ENCODE measurements around the gene CYP2A6. TPM values are rescaled to one million over a fixed set of nuclear protein-coding genes. Genes with fewer than 3 reads are reported as not detected.
"Not testable (repeated sequence)": the region's sequence is repeated elsewhere in the genome, so short reads cannot be mapped to it uniquely, and the experiment has no call there.

CYP2A6 gene
- total RNA-seq, 1 experiment from 2014 or later = not detected

DNA sequence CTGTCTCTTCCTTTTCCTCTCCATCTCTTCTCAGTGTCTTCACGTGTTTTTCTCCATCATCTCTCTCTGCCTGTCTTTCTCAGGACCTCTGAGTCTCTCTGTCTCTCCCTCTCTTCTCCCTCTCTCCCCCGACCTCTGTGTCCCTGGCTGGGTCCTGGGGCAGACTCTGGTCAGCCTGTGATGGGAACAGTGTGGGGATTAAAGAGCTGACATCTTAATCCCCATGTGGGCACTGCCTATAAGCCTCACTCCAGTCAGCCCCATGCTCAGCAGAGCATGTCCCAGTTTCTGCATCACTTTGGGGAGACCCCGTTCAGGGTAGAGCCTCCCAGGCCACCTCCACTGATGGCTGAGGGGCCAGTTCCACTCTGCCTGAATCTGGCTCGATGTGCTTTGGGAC is 35.0 kb downstream of the CYP2A6 start:
- Histone ChIP-seq H3K9me3 (replicated peaks) (no peaks in the 10 kb centered on the region), H3K27ac (no peak overlapping the region), H3K4me3 (no peak overlapping the region), H3K36me3 (no peaks in the 10 kb centered on the region), H3K27me3 (no peaks in the 10 kb centered on the region), H3K4me1 (no peaks in the 10 kb centered on the region)
- DNase-seq = no peak

DNA sequence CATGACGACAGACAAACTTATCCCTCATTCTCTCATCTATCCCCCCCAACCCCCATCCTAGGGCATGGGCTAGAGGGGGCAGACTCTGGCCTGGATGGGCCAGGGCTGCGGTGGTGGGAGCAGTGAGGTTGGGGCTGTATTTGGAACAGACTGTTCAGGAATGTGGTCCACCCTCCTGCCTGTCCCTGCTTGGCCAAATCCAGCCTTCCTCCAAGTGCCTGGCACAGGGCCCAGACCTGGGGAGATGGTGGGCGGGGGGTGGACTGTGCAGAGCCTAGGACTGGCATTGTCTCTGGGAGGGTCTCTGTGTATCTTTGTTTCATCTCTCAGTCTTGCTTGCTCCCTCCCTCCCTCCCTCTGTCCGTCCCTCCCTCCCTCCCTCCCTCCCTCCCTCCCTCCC is 37.1 kb downstream of the CYP2A6 start:
- no peaks in the 10 kb centered on the region for H3K27me3 ChIP-seq
- no peak for DNase-seq
- no peak overlapping the region for H3K27ac ChIP-seq
- no peak overlapping the region for H3K4me3 ChIP-seq
- H3K9me3 ChIP-seq (replicated peaks) = no peaks in the 10 kb centered on the region
- H3K4me1 ChIP-seq = no peaks in the 10 kb centered on the region
- peaks cover 10% of the 10 kb centered on the region for H3K36me3 ChIP-seq

DNA sequence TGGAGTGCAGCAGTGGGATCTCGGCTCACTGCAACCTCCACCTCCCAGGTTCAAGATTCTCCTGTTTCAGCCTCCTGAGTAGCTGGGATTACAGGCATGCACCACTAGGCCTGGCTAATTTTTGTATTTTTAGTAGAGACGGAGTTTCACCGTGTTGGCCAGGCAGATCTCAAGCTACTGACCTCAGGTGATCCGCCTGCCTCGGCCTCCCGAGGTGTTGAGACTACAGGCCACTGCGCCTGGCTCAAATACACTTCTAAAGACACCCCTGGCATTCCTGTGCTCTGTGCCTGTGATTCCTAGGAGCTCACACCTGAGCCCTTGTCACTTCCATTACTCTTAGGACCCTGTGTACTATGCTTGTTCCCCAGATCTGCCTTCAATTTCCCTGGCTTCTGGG is 37.7 kb downstream of the CYP2A6 start:
- H3K27me3 ChIP-seq; H3K27ac ChIP-seq; H3K4me1 ChIP-seq; DNase-seq; H3K4me3 ChIP-seq; H3K9me3 ChIP-seq (replicated peaks): not testable (repeated sequence)
- peaks cover 16% of the 10 kb centered on the region for H3K36me3 ChIP-seq

DNA sequence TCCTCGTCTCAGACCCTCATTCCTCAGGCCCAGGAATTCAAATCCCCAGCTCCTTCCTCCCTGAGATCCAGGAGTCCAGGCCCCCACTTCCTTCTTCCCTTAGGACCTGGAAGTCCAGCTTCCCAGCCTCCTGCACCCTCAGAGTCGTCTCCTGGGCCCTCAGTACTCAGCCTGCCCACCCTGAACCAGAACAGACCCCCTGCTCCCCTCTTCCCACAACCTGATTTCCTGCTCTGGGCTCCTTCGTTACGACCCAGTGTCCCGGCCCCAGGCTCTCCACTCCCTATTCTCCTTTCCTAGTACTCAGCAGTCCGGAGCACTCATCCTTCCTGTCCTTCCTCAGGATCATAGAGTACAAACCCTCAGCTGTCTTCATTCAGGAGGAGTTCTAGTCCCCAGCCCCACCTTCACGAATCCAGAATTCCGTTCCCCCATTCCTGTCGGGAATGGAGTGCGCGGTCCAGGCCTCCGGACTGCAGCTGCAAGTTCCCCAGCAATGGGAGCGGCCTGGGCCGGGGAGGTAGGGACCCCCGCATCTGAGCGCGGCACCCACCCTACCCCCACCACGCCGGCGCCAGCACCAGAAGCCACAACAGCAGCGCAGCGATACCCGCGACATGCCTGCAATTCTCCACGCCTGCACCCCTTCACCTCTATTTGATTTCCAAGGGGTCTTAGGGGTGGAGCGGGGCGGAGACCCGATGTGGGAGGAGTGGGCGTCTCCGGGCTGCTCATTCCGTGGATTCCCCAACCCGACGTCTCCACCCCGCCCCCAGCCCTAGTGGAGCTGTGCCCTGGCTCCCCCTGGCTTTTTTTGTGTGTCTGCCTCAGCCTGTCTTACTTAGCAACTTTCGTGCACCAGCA is 38.5 kb downstream of the CYP2A6 start:
- DNase-seq = no peak
- Histone ChIP-seq H3K27me3 (no peaks in the 10 kb centered on the region), H3K36me3 (peaks cover 24% of the 10 kb centered on the region), H3K4me3 (no peak overlapping the region), H3K4me1 (no peaks in the 10 kb centered on the region), H3K9me3 (replicated peaks) (no peaks in the 10 kb centered on the region), H3K27ac (no peak overlapping the region)

DNA sequence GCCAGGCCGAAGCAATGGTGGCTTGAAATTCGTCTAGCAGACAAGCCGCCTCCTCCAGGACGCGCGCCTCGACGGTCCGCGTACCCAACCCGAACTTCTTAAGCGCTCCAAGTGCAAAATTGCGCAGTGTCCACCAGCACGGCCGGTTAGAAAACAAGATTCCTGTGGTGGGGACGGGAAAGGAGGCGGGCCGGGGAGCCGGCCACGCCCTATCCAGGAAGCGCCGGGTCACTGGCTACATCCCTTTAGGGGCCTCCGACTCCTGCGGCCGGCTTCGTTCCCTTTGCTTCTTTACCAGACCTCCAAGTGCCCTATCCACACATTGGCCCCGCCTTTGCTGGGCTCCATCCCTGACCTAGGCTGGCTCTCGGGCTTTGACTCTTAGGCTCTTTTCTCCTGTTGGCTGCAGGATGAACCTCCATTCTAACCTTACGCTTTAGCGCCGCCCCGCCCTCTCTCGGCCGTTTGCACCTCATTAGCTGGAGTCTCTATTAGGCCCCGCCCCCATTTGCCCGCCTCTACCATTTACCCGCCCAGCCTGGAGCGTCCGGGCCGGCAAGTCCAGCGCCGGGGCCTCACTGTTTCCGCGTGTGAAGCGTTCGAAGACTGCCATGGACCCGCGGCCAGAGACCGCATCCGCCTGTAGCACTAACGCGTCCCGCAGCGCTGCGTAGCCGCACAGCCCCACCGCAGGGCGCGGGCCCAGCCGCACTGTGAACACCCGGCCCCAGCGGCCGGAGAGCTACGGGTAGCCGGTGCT is 39.4 kb downstream of the CYP2A6 start:
- H3K27ac ChIP-seq, H3K4me1 ChIP-seq, DNase-seq: not testable (repeated sequence)

DNA sequence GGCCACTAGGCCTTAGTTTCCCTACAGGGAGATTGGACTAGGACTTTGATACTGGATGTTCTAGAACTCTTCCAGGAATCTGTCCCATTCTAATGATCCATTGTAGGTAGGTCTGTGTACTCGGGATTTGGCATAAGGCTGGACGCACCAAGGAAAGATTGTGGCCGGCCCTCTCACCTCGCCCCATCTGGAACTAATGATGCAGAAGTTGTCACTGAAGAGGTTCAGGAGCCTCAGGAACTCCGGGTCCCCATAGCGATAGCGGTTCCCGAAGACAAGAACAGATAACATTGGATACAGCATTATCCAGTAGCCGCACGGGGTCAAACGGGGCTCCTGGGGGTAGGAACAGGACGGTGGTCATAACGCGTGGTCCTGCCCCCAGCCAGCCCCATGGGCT is 40.1 kb downstream of the CYP2A6 start:
- no peaks in the 10 kb centered on the region for H3K27me3 ChIP-seq
- H3K4me3 ChIP-seq = no peak overlapping the region
- no peaks in the 10 kb centered on the region for H3K4me1 ChIP-seq
- no peak overlapping the region for H3K27ac ChIP-seq
- no peaks in the 10 kb centered on the region for H3K9me3 ChIP-seq (replicated peaks)
- no peak for DNase-seq
- H3K36me3 ChIP-seq = peaks cover 38% of the 10 kb centered on the region

More for the DNA sequence above, 39.4 kb downstream of the CYP2A6 start:
- H3K4me3 ChIP-seq; H3K9me3 ChIP-seq (replicated peaks); H3K27me3 ChIP-seq: not testable (repeated sequence)
- peaks cover 33% of the 10 kb centered on the region for H3K36me3 ChIP-seq

DNA sequence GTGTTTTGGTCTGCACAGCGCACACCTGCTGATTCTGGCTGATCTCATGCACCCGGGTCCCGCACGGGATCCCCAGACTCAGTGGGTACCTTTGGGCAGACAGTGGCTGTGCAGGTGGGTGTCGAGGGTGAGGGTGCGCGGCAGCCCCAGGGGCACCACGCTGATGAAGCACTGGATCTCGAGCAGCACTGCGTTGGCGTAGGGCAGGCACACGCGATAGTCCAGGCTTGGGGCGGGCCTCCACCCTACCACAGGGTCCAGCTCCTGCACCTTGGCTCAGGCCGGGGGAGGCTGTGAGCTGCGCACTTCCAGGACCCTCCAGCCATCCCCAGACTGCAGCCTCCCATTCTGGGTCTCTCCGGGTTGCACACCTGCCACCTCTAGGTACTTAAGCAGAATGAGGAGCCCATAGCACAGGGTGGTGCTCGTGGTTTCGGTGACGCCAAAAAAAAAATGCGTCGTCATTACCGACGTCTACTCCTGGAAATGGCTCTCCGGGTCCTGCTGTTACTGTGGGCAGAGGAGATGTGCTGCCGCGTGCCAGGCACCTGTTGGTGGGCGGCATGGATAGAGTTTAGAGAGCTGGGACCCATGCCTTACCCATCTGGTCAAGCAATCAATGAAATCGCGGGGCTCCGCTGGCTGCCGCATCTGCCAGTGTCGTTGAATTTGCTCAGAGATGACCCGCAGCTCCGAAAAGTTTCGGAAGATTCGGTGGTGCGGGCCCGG is 40.7 kb downstream of the CYP2A6 start:
- Histone ChIP-seq H3K4me3 (no peak overlapping the region), H3K27me3 (no peaks in the 10 kb centered on the region), H3K9me3 (replicated peaks) (no peaks in the 10 kb centered on the region), H3K4me1 (no peaks in the 10 kb centered on the region), H3K36me3 (peaks cover 42% of the 10 kb centered on the region), H3K27ac (no peak overlapping the region)
- no peak for DNase-seq

DNA sequence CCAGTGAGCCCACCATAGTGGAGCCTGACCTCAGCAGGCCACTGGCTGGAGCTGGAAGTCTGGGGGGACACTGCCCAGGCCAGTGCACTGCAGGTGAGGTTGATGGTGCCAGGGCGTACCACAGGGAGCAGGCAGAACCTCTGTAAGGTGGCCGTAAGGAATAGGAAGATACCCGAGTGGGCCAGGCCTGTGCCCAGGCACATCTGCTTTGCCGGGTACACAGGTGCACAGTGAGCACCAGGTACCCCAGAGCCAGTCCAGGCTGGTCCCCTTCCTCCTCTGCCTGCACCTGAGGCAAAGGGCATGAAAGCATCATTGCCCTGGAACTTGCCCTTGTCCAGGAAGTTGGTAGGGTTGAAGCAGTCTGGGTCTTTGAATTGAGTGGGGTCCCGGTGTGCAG is 41.8 kb downstream of the CYP2A6 start:
- Histone ChIP-seq H3K36me3 (peaks cover 47% of the 10 kb centered on the region), H3K9me3 (replicated peaks) (no peaks in the 10 kb centered on the region), H3K27me3 (no peaks in the 10 kb centered on the region), H3K27ac (no peak overlapping the region), H3K4me3 (no peak overlapping the region), H3K4me1 (no peaks in the 10 kb centered on the region)
- no peak for DNase-seq

DNA sequence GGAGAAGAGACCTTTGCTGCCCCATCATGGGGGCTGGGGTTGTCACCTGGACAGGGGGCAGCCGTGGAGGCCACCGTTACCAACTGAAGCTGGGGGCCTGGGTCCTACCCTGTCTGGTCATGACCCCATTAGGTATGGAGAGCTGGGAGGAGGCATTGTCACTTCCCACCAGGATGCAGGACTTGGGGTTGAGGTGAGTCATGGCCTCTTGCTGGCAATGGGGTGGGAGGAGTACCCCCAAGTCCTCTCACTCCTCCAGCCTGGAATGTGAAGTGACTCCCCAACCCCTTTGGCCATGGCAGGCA is 42.3 kb downstream of the CYP2A6 start:
- no peak overlapping the region for H3K27ac ChIP-seq
- peaks cover 48% of the 10 kb centered on the region for H3K36me3 ChIP-seq
- no peak for DNase-seq
- no peaks in the 10 kb centered on the region for H3K9me3 ChIP-seq (replicated peaks)
- H3K4me1 ChIP-seq = no peaks in the 10 kb centered on the region
- no peaks in the 10 kb centered on the region for H3K27me3 ChIP-seq
- H3K4me3 ChIP-seq = no peak overlapping the region

DNA sequence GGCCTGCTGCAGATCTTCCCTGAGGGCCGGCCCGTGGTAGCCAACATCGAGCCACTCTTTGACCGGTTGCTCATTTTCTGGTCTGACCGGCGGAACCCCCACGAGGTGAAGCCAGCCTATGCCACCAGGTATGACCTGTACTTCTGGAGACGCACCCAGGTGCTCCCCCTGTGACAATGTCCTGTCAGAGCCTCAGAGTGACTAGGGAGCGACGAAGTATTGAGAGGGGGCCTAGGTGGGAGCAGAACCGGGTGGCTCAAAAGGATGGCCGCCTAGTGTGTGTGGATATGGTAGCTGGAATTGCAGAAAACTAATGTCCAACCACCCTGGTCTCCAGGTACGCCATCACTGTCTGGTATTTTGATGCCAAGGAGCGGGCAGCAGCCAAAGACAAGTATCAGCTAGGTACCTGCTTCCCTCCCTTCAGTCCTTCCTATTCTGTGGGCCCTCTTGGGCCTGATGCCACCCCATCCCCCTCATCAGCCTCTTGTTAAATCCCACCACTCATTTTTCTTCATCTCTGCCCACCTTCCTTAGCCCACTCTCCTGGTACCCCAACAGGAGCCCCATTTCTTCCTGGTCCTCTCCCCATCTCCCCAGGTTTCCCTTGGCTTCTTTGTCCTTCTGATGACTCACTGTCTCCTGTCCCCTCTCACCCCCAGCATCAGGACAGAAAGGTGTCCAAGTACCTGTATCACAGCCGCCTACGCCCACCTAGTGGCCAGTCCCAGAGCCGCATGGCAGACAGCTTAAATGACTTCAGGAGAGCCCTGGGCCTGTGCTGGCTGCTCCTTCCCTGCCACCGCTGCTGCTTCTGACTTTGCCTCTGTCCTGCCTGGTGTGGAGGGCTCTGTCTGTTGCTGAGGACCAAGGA is 42.9 kb downstream of the CYP2A6 start:
- Histone ChIP-seq H3K9me3 (replicated peaks) (no peaks in the 10 kb centered on the region), H3K4me3 (no peak overlapping the region), H3K36me3 (peaks cover 52% of the 10 kb centered on the region), H3K4me1 (no peaks in the 10 kb centered on the region), H3K27me3 (no peaks in the 10 kb centered on the region), H3K27ac (no peak overlapping the region)
- DNase-seq = no peak

DNA sequence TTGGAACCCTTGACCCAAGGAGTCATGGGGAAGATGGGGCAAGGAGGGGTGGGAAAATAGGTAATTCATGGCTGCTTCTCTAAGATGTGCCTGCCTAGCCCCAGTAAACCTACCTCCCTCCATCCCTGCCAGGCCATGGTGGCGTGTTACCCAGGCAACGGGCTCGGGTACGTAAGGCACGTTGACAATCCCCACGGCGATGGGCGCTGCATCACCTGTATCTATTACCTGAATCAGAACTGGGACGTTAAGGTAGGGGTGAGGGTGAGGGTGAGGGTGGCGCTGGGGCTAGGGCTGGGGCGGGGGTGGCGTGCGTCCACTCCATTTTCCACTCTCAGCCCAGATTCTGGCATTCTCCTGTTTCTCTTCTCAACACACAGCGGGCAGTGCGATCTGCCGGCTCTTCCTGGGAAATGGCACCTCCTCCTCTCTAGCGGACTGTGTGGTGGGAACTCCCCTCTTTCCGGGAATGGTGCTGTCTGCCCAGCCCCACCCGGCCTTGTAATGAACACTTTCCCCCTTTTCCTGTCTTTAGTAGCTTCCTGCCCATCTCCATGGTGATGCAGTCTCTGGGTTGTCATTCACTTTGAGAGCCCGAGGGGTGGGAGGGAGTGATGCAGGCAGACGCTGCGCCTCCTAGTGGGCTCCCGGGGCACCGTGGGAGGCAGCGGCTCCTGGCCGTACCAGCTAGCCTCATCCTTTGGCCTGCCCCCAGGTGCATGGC is 43.7 kb downstream of the CYP2A6 start:
- DNase-seq = peak in 1 of 2 experiments; percentile 29
- Histone ChIP-seq H3K27me3 (no peaks in the 10 kb centered on the region), H3K4me3 (no peak overlapping the region), H3K27ac (no peak overlapping the region), H3K4me1 (no peaks in the 10 kb centered on the region), H3K36me3 (peaks cover 57% of the 10 kb centered on the region), H3K9me3 (replicated peaks) (no peaks in the 10 kb centered on the region)

DNA sequence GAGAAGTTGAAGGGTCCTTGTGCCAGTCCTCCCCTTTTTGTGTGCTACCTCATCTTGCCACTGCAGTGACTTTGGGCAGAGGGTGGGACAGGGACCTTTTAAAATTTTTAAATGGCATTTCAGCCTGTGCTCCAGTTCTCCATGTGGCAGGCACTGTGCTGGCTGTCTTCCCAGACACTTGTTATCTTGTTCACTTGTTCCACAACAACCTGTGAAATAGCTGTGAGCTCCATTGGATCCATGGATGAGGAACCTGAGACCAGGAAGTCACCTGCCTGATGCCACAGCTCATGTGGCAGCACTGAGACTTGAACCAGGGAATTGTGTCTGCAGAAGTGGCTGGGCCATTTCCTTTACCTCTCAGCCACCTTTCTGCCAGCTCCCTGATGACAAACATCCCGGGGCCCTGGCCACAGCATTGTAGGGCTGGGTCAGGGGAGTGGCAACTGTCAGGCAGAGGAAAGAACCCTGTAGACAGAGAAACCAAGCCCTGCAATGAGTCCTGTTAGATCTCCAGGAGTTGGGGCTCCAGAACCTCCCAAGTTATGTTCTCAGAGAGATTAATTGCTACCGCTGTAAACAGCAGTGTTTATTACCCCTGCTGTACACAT is 44.9 kb downstream of the CYP2A6 start:
- Histone ChIP-seq H3K27ac (no peak overlapping the region), H3K4me1 (no peaks in the 10 kb centered on the region)
- DNase-seq = no peak

DNA sequence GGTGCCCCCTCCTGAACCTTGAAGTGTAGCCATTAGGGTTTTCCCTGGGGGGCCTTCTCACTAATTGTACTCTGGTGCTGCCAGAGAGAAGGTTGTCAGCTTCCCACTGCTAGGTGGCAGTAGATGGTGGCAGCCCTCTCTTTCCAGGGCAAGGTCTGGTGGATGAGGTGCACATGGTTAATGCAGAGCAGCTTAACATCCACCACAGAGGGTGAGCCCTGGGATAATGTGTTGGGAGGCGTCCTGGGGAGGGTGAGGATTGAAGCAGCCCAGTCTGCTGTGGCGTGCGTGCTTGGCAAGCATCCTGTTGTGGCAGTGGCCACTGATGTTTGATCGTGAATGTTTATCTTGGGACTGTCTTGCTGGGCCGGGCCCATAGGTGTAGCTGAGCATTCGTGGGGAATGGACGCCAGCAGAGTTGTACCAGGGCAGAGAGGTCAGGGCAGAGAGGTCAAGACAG is 45.4 kb downstream of the CYP2A6 start:
- no peaks in the 10 kb centered on the region for H3K9me3 ChIP-seq (replicated peaks)
- no peak for DNase-seq
- no peak overlapping the region for H3K27ac ChIP-seq
- no peaks in the 10 kb centered on the region for H3K4me1 ChIP-seq
- H3K4me3 ChIP-seq = no peak overlapping the region
- H3K36me3 ChIP-seq = peaks cover 64% of the 10 kb centered on the region
- no peaks in the 10 kb centered on the region for H3K27me3 ChIP-seq

More for the DNA sequence above, 44.9 kb downstream of the CYP2A6 start:
- Histone ChIP-seq H3K9me3 (replicated peaks) (no peaks in the 10 kb centered on the region), H3K4me3 (no peak overlapping the region), H3K36me3 (peaks cover 64% of the 10 kb centered on the region), H3K27me3 (no peaks in the 10 kb centered on the region)
